Loucy (cell line): ENCODE data around the gene SPATA31D3.
"Not testable (repeated sequence)": the region's sequence is repeated elsewhere in the genome, so short reads cannot be mapped to it uniquely, and the experiment has no call there.

ENCODE experiments used
- H2AFZ ChIP-seq: fragments of 200-600 bp; sonication (generic); 2 replicates; pipeline ENCODE4 v1.6.0; 2016; ENCODE audit warnings: antibody characterized with exemption, mild to moderate bottlenecking, low read length, moderate library complexity
- H3F3A ChIP-seq: fragments of 200-600 bp; 2 replicates; pipeline ENCODE4 v1.6.0; 2016; ENCODE audit warnings: antibody characterized with exemption, low read depth, mild to moderate bottlenecking
- H3K27me3 ChIP-seq: fragments of 200-600 bp; sonication (generic); 2 replicates; pipeline ENCODE4 v1.6.1; 2014; ENCODE audit warnings: low read length, mild to moderate bottlenecking; ENCODE audit not compliant: insufficient read depth, poor library complexity, severe bottlenecking
- H3K36me3 ChIP-seq: fragments of 200-600 bp; sonication (generic); 2 replicates; pipeline ENCODE4 v1.6.1; 2016; ENCODE audit warnings: low read length; ENCODE audit not compliant: insufficient read depth
- H3K4me1 ChIP-seq: fragments of 200-600 bp; sonication (generic); 2 replicates; pipeline ENCODE4 v1.5.1; 2014; ENCODE audit warnings: low read length, mild to moderate bottlenecking; ENCODE audit not compliant: insufficient read depth, poor library complexity, severe bottlenecking
- H3K4me2 ChIP-seq: fragments of 200-600 bp; sonication (generic); 2 replicates; pipeline ENCODE4 v1.6.0; 2014; ENCODE audit warnings: antibody characterized with exemption, low read length, low read depth, mild to moderate bottlenecking; ENCODE audit not compliant: poor library complexity, severe bottlenecking
- H3K4me3 ChIP-seq: fragments of 200-600 bp; sonication (generic); 2 replicates; pipeline ENCODE4 v1.5.1; 2014; ENCODE audit warnings: low read length, mild to moderate bottlenecking, mixed read lengths; ENCODE audit not compliant: poor library complexity, severe bottlenecking
- H3K79me2 ChIP-seq: fragments of 200-600 bp; sonication (generic); 2 replicates; pipeline ENCODE4 v1.6.1; 2014; ENCODE audit warnings: low read length; ENCODE audit not compliant: insufficient read depth
- H3K9ac ChIP-seq: fragments of 200-600 bp; sonication (generic); 2 replicates; pipeline ENCODE4 v1.6.0; 2014; ENCODE audit warnings: mild to moderate bottlenecking, low read depth, low read length, moderate library complexity; ENCODE audit not compliant: poor library complexity, severe bottlenecking
- H3K9me2 ChIP-seq: fragments of 200-600 bp; sonication (generic); replicated peaks from 2 replicates; pipeline ENCODE4 v1.6.1; 2016; ENCODE audit warnings: low read depth, low read length, mixed read lengths
- H3K9me3 ChIP-seq: fragments of 200-600 bp; sonication (generic); 2 replicates; pipeline ENCODE4 v1.6.1; 2014; ENCODE audit warnings: mild to moderate bottlenecking, antibody characterized with exemption, low read length, low read depth; ENCODE audit not compliant: insufficient read depth
- H4K20me1 ChIP-seq: fragments of 200-600 bp; sonication (generic); 2 replicates; pipeline ENCODE4 v1.6.0; 2014; ENCODE audit warnings: antibody characterized with exemption, low read length, mild to moderate bottlenecking; ENCODE audit not compliant: insufficient read depth, poor library complexity, severe bottlenecking
- EZH2phosphoT487 ChIP-seq: fragments of 200-600 bp; IDR thresholded peaks from 2 replicates; pipeline ENCODE4 v1.6.1; 2018; ENCODE audit warnings: antibody characterized with exemption, mild to moderate bottlenecking, moderate library complexity, borderline replicate concordance
- TF ChIP-seq, protein P1 (sequence below): fragments of 200-600 bp; sonication (generic); conservative IDR thresholded peaks from 2 replicates; pipeline ENCODE4 v1.5.1; 2014; ENCODE audit warnings: mild to moderate bottlenecking, antibody characterized with exemption, low read length

Gene SPATA31D3

GRCh38 chr9:81943393-81943792 is at the start of gene SPATA31D3:
TSS of gene SPATA31D3 (plus strand) at chr9:81943500. CDS start at chr9:81943586, 86 bp downstream.
- not testable (repeated sequence) for H3F3A ChIP-seq, H3K27me3 ChIP-seq, H3K9ac ChIP-seq, H3K4me3 ChIP-seq, H4K20me1 ChIP-seq, H3K79me2 ChIP-seq, H3K4me1 ChIP-seq, H2AFZ ChIP-seq, H3K9me2 ChIP-seq, H3K36me3 ChIP-seq, H3K4me2 ChIP-seq, H3K9me3 ChIP-seq

DNA sequence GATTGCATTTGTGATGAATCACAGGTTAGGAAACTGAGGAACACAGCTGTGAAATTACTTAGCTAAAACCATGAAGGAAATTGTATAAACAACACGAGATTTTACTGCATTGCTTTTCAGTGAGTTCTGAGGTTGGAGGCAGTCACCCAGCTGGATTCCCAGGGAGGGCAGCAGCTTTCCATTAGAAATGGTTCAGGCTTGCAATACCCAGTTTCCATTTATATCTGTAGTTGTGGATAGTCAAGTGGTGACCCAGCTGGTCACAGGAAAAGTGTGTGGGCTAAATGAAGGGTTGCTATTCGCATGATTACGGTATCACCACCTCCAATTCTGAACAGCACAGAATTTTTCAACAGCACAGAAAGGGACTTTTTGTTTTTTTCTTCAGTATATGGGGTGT is 49.4 kb upstream of the SPATA31D3 start:
- H3K4me3 ChIP-seq = no peak overlapping the region
- no peaks in the 10 kb centered on the region for H3K79me2 ChIP-seq
- no peaks in the 10 kb centered on the region for H3K9me3 ChIP-seq
- H3K4me1 ChIP-seq = no peaks in the 10 kb centered on the region
- no peaks in the 10 kb centered on the region for H4K20me1 ChIP-seq
- no peaks in the 10 kb centered on the region for H3K36me3 ChIP-seq
- no peaks in the 10 kb centered on the region for H3K27me3 ChIP-seq
- H2AFZ ChIP-seq = no peak overlapping the region
- no peaks in the 10 kb centered on the region for H3F3A ChIP-seq
- TF ChIP-seq, protein P1, sequence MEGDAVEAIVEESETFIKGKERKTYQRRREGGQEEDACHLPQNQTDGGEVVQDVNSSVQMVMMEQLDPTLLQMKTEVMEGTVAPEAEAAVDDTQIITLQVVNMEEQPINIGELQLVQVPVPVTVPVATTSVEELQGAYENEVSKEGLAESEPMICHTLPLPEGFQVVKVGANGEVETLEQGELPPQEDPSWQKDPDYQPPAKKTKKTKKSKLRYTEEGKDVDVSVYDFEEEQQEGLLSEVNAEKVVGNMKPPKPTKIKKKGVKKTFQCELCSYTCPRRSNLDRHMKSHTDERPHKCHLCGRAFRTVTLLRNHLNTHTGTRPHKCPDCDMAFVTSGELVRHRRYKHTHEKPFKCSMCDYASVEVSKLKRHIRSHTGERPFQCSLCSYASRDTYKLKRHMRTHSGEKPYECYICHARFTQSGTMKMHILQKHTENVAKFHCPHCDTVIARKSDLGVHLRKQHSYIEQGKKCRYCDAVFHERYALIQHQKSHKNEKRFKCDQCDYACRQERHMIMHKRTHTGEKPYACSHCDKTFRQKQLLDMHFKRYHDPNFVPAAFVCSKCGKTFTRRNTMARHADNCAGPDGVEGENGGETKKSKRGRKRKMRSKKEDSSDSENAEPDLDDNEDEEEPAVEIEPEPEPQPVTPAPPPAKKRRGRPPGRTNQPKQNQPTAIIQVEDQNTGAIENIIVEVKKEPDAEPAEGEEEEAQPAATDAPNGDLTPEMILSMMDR = no peak
- no peaks in the 10 kb centered on the region for H3K9me2 ChIP-seq
- H3K9ac ChIP-seq = no peak overlapping the region
- no peak overlapping the region for H3K4me2 ChIP-seq

GRCh38 chr9:81894891-81895290 is 48.4 kb upstream of the SPATA31D3 start:
- Histone ChIP-seq H3F3A (no peaks in the 10 kb centered on the region), H3K79me2 (no peaks in the 10 kb centered on the region), H3K4me1 (no peaks in the 10 kb centered on the region), H2AFZ (no peak overlapping the region), H3K27me3 (no peaks in the 10 kb centered on the region), H3K4me3 (no peak overlapping the region), H3K9ac (no peak overlapping the region), H3K9me2 (no peaks in the 10 kb centered on the region), H3K9me3 (no peaks in the 10 kb centered on the region), H3K4me2 (no peak overlapping the region), H3K36me3 (no peaks in the 10 kb centered on the region), H4K20me1 (no peaks in the 10 kb centered on the region)
- TF ChIP-seq, protein P1 = no peak
- no peak for TF ChIP-seq EZH2phosphoT487

GRCh38 chr9:81896070-81896469 is 47.2 kb upstream of the SPATA31D3 start:
- no peak overlapping the region for H3K9ac ChIP-seq
- TF ChIP-seq, protein P1 = no peak
- TF ChIP-seq EZH2phosphoT487 = no peak
- no peaks in the 10 kb centered on the region for H3K36me3 ChIP-seq
- H3K9me2 ChIP-seq = no peaks in the 10 kb centered on the region
- H3K4me1 ChIP-seq = no peaks in the 10 kb centered on the region
- H3K9me3 ChIP-seq = no peaks in the 10 kb centered on the region
- no peaks in the 10 kb centered on the region for H3F3A ChIP-seq
- no peak overlapping the region for H3K4me2 ChIP-seq
- no peak overlapping the region for H2AFZ ChIP-seq
- H4K20me1 ChIP-seq = no peaks in the 10 kb centered on the region
- H3K27me3 ChIP-seq = no peaks in the 10 kb centered on the region
- no peaks in the 10 kb centered on the region for H3K79me2 ChIP-seq
- H3K4me3 ChIP-seq = no peak overlapping the region
